Progenitor cell of endocrine pancreas (in vitro differentiated cells): ENCODE results near the gene RAB3GAP2. TPM values are rescaled to one million over a fixed set of nuclear protein-coding genes. Genes with fewer than 3 reads are reported as not detected.
"Not testable (repeated sequence)": the region's sequence is repeated elsewhere in the genome, so short reads cannot be mapped to it uniquely, and the experiment has no call there.

Source experiments
- DNase-seq: peaks from one replicate; pipeline ENCODE4 v3.0.0; 2021; ENCODE audit warnings: low spot score; ENCODE audit not compliant: unreplicated experiment
- H3K27ac Mint-ChIP-seq: 2 replicates; pipeline ENCODE4 v1.8.0; 2021; ENCODE audit warnings: mild to moderate bottlenecking, moderate library complexity, mixed read lengths
- H3K27me3 Mint-ChIP-seq: 2 replicates; pipeline ENCODE4 v1.8.0; 2021; ENCODE audit warnings: mixed read lengths
- H3K36me3 Mint-ChIP-seq: 2 replicates; pipeline ENCODE4 v1.8.0; 2022; ENCODE audit warnings: mixed read lengths; ENCODE audit not compliant: insufficient read depth
- H3K4me1 Mint-ChIP-seq: 2 replicates; pipeline ENCODE4 v1.8.0; 2021; ENCODE audit warnings: low read depth, mixed read lengths
- H3K4me3 Mint-ChIP-seq: 2 replicates; pipeline ENCODE4 v1.8.0; 2021; ENCODE audit warnings: low read depth, mild to moderate bottlenecking, moderate library complexity, mixed read lengths
- H3K9me3 Mint-ChIP-seq: 2 replicates; pipeline ENCODE4 v1.8.0; 2021; ENCODE audit warnings: low read depth, mixed read lengths
- total RNA-seq: library from RNA; stranded (reverse); gene quantifications from 2 replicates; pipeline ENCODE4 v1.2.1, GENCODE V29; 2021
- TF ChIP-seq, protein P1 (sequence below): fragments of 200-600 bp; sonication (generic); IDR thresholded peaks from one replicate; pipeline ENCODE4 v1.5.0; 2021; ENCODE audit warnings: antibody characterized with exemption, mild to moderate bottlenecking; ENCODE audit not compliant: unreplicated experiment

Gene RAB3GAP2
- total RNA-seq, 1 donor from 2014 or later: 47.9 TPM

DNA sequence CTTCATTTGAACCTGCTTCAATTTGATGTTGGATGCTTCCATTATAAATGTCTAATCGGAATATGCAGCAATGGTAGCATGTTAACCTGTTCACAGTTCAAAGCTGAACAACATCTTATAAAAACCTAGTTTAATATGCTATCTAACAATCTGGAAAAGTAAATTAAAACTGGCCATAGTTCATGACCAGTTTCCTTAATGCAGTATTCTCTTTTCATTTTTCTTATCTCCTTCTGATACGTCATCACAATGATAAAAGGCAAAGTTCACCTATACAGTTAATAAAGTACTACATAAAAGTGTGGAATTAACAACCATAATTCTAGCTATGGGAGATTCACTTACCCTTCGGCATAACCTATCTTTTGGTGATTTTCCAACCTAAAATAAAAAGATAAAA is 113.2 kb downstream of the RAB3GAP2 start:
- Mint-ChIP-seq H3K9me3 (no peaks in the 10 kb centered on the region), H3K4me1 (no peaks in the 10 kb centered on the region), H3K36me3 (peaks cover 15% of the 10 kb centered on the region), H3K4me3 (no peak overlapping the region), H3K27ac (no peak overlapping the region), H3K27me3 (no peaks in the 10 kb centered on the region)
- TF ChIP-seq, protein P1, sequence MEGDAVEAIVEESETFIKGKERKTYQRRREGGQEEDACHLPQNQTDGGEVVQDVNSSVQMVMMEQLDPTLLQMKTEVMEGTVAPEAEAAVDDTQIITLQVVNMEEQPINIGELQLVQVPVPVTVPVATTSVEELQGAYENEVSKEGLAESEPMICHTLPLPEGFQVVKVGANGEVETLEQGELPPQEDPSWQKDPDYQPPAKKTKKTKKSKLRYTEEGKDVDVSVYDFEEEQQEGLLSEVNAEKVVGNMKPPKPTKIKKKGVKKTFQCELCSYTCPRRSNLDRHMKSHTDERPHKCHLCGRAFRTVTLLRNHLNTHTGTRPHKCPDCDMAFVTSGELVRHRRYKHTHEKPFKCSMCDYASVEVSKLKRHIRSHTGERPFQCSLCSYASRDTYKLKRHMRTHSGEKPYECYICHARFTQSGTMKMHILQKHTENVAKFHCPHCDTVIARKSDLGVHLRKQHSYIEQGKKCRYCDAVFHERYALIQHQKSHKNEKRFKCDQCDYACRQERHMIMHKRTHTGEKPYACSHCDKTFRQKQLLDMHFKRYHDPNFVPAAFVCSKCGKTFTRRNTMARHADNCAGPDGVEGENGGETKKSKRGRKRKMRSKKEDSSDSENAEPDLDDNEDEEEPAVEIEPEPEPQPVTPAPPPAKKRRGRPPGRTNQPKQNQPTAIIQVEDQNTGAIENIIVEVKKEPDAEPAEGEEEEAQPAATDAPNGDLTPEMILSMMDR: no peak
- no peak for DNase-seq

DNA sequence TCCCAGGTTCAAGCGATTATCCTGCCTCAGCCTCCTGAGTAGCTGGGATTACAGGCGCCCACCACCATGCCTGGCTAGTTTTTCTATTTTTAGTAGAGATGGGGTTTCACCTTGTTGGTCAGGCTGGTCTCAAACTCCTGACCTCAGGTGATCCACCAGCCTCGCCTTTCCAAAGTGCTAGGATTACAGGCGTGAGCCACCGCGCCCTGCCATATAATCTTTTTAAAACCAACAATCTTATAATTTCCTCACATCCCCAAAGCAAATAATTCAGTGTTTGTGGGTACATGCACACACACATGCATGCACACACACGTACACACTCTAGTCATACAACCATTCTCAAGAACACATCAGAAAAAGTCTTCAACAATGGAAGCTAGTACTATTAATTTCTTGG is 113.7 kb downstream of the RAB3GAP2 start:
- not testable (repeated sequence) for H3K27me3 Mint-ChIP-seq, H3K4me3 Mint-ChIP-seq, H3K9me3 Mint-ChIP-seq

GRCh38 chr1:220157738-220158137 is 114.5 kb downstream of the RAB3GAP2 start:
- H3K27me3 Mint-ChIP-seq: no peaks in the 10 kb centered on the region
- DNase-seq: no peak
- no peak overlapping the region for H3K27ac Mint-ChIP-seq
- TF ChIP-seq, protein P1: no peak
- H3K36me3 Mint-ChIP-seq: peaks cover 17% of the 10 kb centered on the region
- H3K4me1 Mint-ChIP-seq: no peaks in the 10 kb centered on the region
- H3K4me3 Mint-ChIP-seq: no peak overlapping the region
- no peaks in the 10 kb centered on the region for H3K9me3 Mint-ChIP-seq

More for the DNA sequence above, 113.7 kb downstream of the RAB3GAP2 start:
- H3K4me1 Mint-ChIP-seq, H3K27ac Mint-ChIP-seq, DNase-seq: not testable (repeated sequence)
- H3K36me3 Mint-ChIP-seq: peaks cover 15% of the 10 kb centered on the region

DNA sequence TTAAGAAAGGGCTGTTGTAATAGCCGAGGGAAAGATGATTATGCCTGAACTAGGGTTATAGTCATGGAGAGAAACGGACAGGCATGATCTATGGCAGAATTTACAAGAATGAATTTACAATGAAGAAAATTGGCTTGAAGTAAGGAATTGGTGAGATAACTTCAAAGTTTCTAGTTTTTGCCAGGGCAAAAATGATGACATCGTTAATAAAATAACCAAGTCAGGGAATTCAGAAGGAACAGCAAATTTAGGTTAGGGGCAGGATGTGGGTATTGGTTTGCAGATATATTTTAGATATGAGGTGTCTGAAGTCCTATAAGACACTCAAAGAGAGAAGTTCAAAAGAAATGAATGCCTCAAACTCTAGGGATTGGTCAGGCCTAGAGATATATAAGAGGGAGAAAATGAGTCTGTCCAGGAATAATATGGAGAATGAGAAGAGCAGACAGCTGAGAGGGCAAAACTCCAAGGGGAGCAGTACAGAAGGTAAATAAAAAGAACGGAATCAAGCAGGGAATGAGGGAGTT is 115.6 kb downstream of the RAB3GAP2 start:
- Mint-ChIP-seq H3K9me3 (no peaks in the 10 kb centered on the region), H3K36me3 (peaks cover 17% of the 10 kb centered on the region), H3K4me3 (no peak overlapping the region), H3K27ac (peak overlapping the region; percentile 12), H3K4me1 (no peaks in the 10 kb centered on the region), H3K27me3 (no peaks in the 10 kb centered on the region)
- DNase-seq: no peak
- TF ChIP-seq, protein P1: no peak

GRCh38 chr1:220153147-220153546 is 119.1 kb downstream of the RAB3GAP2 start:
- H3K4me1 Mint-ChIP-seq: no peaks in the 10 kb centered on the region
- no peak overlapping the region for H3K27ac Mint-ChIP-seq
- peaks cover 16% of the 10 kb centered on the region for H3K36me3 Mint-ChIP-seq
- H3K4me3 Mint-ChIP-seq: no peak overlapping the region
- TF ChIP-seq, protein P1: no peak
- H3K9me3 Mint-ChIP-seq: no peaks in the 10 kb centered on the region
- no peaks in the 10 kb centered on the region for H3K27me3 Mint-ChIP-seq
- DNase-seq: no peak

DNA sequence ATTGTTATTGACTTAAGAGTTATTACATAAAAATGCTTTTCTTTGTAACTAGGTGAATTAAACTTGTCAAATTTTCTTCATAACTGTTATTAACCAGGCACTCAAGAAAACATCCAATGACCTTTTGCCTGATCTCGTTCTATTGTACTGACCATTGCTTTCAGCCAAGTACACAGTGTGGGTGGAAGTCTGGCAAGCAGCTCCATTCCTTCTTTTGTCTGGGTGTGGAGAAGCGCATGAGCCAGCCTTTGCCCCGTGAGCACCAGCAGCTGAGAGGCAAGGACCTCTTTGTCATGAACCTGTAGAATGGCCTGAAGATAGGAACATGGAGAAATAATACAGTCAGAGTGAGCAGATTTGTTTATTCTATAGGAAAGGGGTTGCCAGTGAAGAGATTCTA is 120.8 kb downstream of the RAB3GAP2 start:
- no peak for DNase-seq
- no peaks in the 10 kb centered on the region for H3K4me1 Mint-ChIP-seq
- no peaks in the 10 kb centered on the region for H3K27me3 Mint-ChIP-seq
- H3K9me3 Mint-ChIP-seq: no peaks in the 10 kb centered on the region
- TF ChIP-seq, protein P1: no peak
- H3K4me3 Mint-ChIP-seq: no peak overlapping the region
- H3K36me3 Mint-ChIP-seq: peaks cover 15% of the 10 kb centered on the region
- no peak overlapping the region for H3K27ac Mint-ChIP-seq
